Adrenal gland (tissue), 12 donors: ENCODE results near the gene COQ10A. TPM values are rescaled to one million over a fixed set of nuclear protein-coding genes. Genes with fewer than 3 reads are reported as not detected.

ENCODE experiments used
- DNase-seq, 7 donors: peaks; one replicate each; pipeline ENCODE4 v3.0.0-alpha.2; 2019 to 2020
- H3K27ac ChIP-seq, 5 donors: fragments of 200-600 bp; sonication (generic) in 4 of 5; 1 replicate in 3 of 5; 2 replicates in 2 of 5; pipeline versions ENCODE4 v1.5.1 to v1.8.0; 2016 to 2020; ENCODE audit warnings: mild to moderate bottlenecking in 1 of 5
- H3K27me3 ChIP-seq: fragments of 200-600 bp; 2 replicates; pipeline ENCODE4 v1.8.0; 2021
- H3K36me3 ChIP-seq, 2 donors: fragments of 200-600 bp; replicated peaks in 1 of 2; 1 replicate in 1 of 2; 2 replicates in 1 of 2; pipeline versions ENCODE4 v1.5.1 to v1.8.0; 2018 to 2022
- H3K4me1 ChIP-seq, 2 donors: fragments of 200-600 bp; replicated peaks in 1 of 2; 1 replicate in 1 of 2; 2 replicates in 1 of 2; pipeline versions ENCODE4 v1.5.1 to v1.8.0; 2018 to 2021
- H3K4me3 ChIP-seq, 4 donors: fragments of 200-600 bp; sonication (generic) in 3 of 4; one replicate each; pipeline ENCODE4 v1.5.1; 2016 to 2018
- H3K9me3 ChIP-seq, 3 donors: fragments of 200-600 bp; sonication (generic) in 1 of 3; replicated peaks in 1 of 3; 1 replicate in 2 of 3; 2 replicates in 1 of 3; pipeline versions ENCODE4 v1.5.1 to v1.8.0; 2016 to 2021
- CTCF ChIP-seq, 6 experiments: fragments of 450-650 bp in 4 of 6; fragments of 200-600 bp in 2 of 6; sonication (generic) in 1 of 6; IDR thresholded peaks; 1 replicate in 5 of 6; 2 replicates in 1 of 6; pipeline versions ENCODE4 v1.5.1 to v1.8.0; 2016 to 2021; ENCODE audit warnings: antibody characterized with exemption in 6 of 6, mild to moderate bottlenecking in 2 of 6, moderate library complexity in 1 of 6
- POLR2A ChIP-seq, 2 donors: fragments of 450-650 bp; IDR thresholded peaks; one replicate each; pipeline ENCODE4 v1.6.1; 2017; ENCODE audit warnings: antibody characterized with exemption in 2 of 2, mild to moderate bottlenecking in 2 of 2, moderate library complexity in 1 of 2
- WGBS, 4 donors: extraction: QIAGEN DNeasy Blood & Tissue Kit in 2 of 4; methylation state at CpG; one replicate each; pipeline versions ENCODE4 v1.1.5 to v1.1.7; 2013 to 2017; 5-methylcytosine and 5-hydroxymethylcytosine counted together
- intact Hi-C, 2 donors: fragments of 100-400 bp; cut with DNase I; formaldehyde crosslinking; loops; one replicate each; pipeline versions ENCODE4 v1.14.1 to v1.15.0; 2022 to 2023
- polyA plus RNA-seq, 3 donors: library from polyadenylated mRNA; stranded (reverse); fragments of 200-250 nt in 2 of 3; fragments of 350-450 nt in 1 of 3; fragmentation: Illumina TruSeq in 1 of 3; extraction: RNeasy Lipid Tissue Mini Kit (QIAGEN cat#74804) in 1 of 3; gene quantifications; one replicate each; pipeline ENCODE4 v1.2.3, GENCODE V29; 2013 to 2014
- total RNA-seq, 9 donors: library from RNA; depleted of rRNA in 4 of 9; stranded (reverse); fragments of >200 nt in 4 of 9; fragments of 120-200 nt in 1 of 9; fragmentation: NEBNext Ultra II Directional in 1 of 9; extraction: Animal tissue kit (Norgen Biotek cat#: 25700) in 1 of 9; gene quantifications; one replicate each; pipeline versions ENCODE4 v1.1.0 to v1.2.4, GENCODE V29; 2013 to 2023
- donor health status: healthy with polysubstance abuse.
- donor health status: Bipolar disorder and iron deficiency.
- donor health status: DM: yes; HTN: yes; CAD: no.
- donor health status: DM: no; HTN: no; CAD: no.
- donor health status: DM: no; HTN: no; CAD: no.
- donor health status: DM: yes; HTN: yes; CAD: no.

COQ10A gene
- total and polyA plus RNA-seq, 12 donors = 24.2 to 65.1 (median 35.1) TPM

- no peak for DNase-seq
- WGBS, 4 donors = 92 to 93% (median 93%) methylated on average over 8 of the region's 8 CpGs
- TF ChIP-seq CTCF (IDR thresholded peaks at IDR 0.05) (no peak), POLR2A (IDR thresholded peaks at IDR 0.05) (no peak)
- intact Hi-C loops = no loop called here
- H3K36me3 ChIP-seq = peaks cover 0 to 31% of the 10 kb centered on the region in 2 donors
- no peak overlapping the region for H3K27ac ChIP-seq
- no peaks in the 10 kb centered on the region for H3K27me3 ChIP-seq
- no peaks in the 10 kb centered on the region for H3K9me3 ChIP-seq
- no peak overlapping the region for H3K4me3 ChIP-seq
- H3K4me1 ChIP-seq = peaks cover 16 to 27% of the 10 kb centered on the region in 2 donors
Observed at GRCh38 chr12:56304872-56305590, 38.3 kb downstream of the COQ10A start.

GRCh38 chr12:56307221-56307965 lies 40.7 kb downstream of the COQ10A start:
- intact Hi-C loops = no loop called here
- TF ChIP-seq CTCF (IDR thresholded peaks at IDR 0.05) (no peak), POLR2A (IDR thresholded peaks at IDR 0.05) (no peak)
- no peaks in the 10 kb centered on the region for H3K27me3 ChIP-seq
- H3K36me3 ChIP-seq = peaks cover 0 to 50% of the 10 kb centered on the region in 2 donors
- no peak overlapping the region for H3K27ac ChIP-seq
- no peaks in the 10 kb centered on the region for H3K9me3 ChIP-seq
- H3K4me3 ChIP-seq = no peak overlapping the region
- H3K4me1 ChIP-seq = peaks cover 0 to 8% of the 10 kb centered on the region in 2 donors
- DNase-seq = no peak
- 95 to 97% (median 96%) methylated on average over 7 of the region's 7 CpGs for WGBS, 4 donors

GRCh38 chr12:56308714-56309113 lies 42.0 kb downstream of the COQ10A start:
- intact Hi-C loops = no loop called here
- no peak overlapping the region for H3K4me3 ChIP-seq
- no peaks in the 10 kb centered on the region for H3K9me3 ChIP-seq
- WGBS, 4 donors = 87 to 93% (median 91%) methylated on average over 3 of the region's 3 CpGs
- H3K27ac ChIP-seq = no peak overlapping the region
- H3K4me1 ChIP-seq = no peaks in the 10 kb centered on the region
- TF ChIP-seq CTCF (IDR thresholded peaks at IDR 0.05) = no peak
- TF ChIP-seq POLR2A (IDR thresholded peaks at IDR 0.05) = no peak
- DNase-seq = no peak
- peaks cover 0 to 57% of the 10 kb centered on the region in 2 donors for H3K36me3 ChIP-seq
- H3K27me3 ChIP-seq = no peaks in the 10 kb centered on the region

GRCh38 chr12:56311003-56311402 lies 44.3 kb downstream of the COQ10A start:
- intact Hi-C loops = no loop called here
- 91 to 96% (median 95%) methylated on average over 12 of the region's 12 CpGs for WGBS, 4 donors
- TF ChIP-seq CTCF (IDR thresholded peaks at IDR 0.05) = no peak
- TF ChIP-seq POLR2A (IDR thresholded peaks at IDR 0.05) = no peak
- Histone ChIP-seq H3K27ac (no peak overlapping the region), H3K4me3 (no peak overlapping the region), H3K36me3 (peaks cover 0 to 60% of the 10 kb centered on the region in 2 donors), H3K27me3 (no peaks in the 10 kb centered on the region), H3K4me1 (peaks cover 7 to 9% of the 10 kb centered on the region in 2 donors), H3K9me3 (no peaks in the 10 kb centered on the region)
- DNase-seq = no peak
